Small intestine (tissue), 7 donors: ENCODE measurements around the gene MBTPS2. TPM values are rescaled to one million over a fixed set of nuclear protein-coding genes. Genes with fewer than 3 reads are reported as not detected.
A peak's percentile ranks its signal among the peaks of the same experiment; 100 is the strongest.

Source experiments
- DNase-seq, 2 donors: peaks; one replicate each; pipeline versions ENCODE4 v3.0.0 to v3.0.0-alpha.2; 2013
- FAIRE-seq: peaks from 2 replicates; lab custom pipeline; 2012; peaks lifted over from hg19 to GRCh38; lab: Jason Lieb, UNC
- H3K27ac ChIP-seq, 3 donors: one replicate each; pipeline ENCODE4 v1.5.1; 2013; ENCODE audit warnings: low read length in 2 of 3, mild to moderate bottlenecking in 2 of 3, control low read depth in 1 of 3, inconsistent platforms in 1 of 3, low read depth in 1 of 3, moderate library complexity in 1 of 3
- H3K27me3 ChIP-seq, 3 donors: one replicate each; pipeline ENCODE4 v1.6.1; 2013; ENCODE audit warnings: low read length in 3 of 3, inconsistent platforms in 1 of 3; ENCODE audit not compliant: control insufficient read depth in 3 of 3, insufficient read depth in 3 of 3
- H3K36me3 ChIP-seq, 3 donors: one replicate each; pipeline ENCODE4 v1.6.1; 2013; ENCODE audit warnings: low read length in 3 of 3, inconsistent platforms in 1 of 3, low read depth in 1 of 3, mild to moderate bottlenecking in 1 of 3, moderate library complexity in 1 of 3; ENCODE audit not compliant: control insufficient read depth in 3 of 3, insufficient read depth in 2 of 3
- H3K4me1 ChIP-seq, 3 donors: one replicate each; pipeline ENCODE4 v1.6.1; 2013; ENCODE audit warnings: low read length in 2 of 3, inconsistent platforms in 1 of 3, low read depth in 1 of 3, mild to moderate bottlenecking in 1 of 3, moderate library complexity in 1 of 3; ENCODE audit not compliant: control insufficient read depth in 3 of 3, insufficient read depth in 2 of 3
- H3K4me3 ChIP-seq, 3 donors: one replicate each; pipeline ENCODE4 v1.5.1; 2013; ENCODE audit warnings: low read length in 3 of 3, control low read depth in 1 of 3, inconsistent platforms in 1 of 3, low read depth in 1 of 3, mild to moderate bottlenecking in 1 of 3, moderate library complexity in 1 of 3
- H3K9me3 ChIP-seq, 2 donors: one replicate each; pipeline ENCODE4 v1.6.1; 2013; ENCODE audit warnings: low read depth in 1 of 2, low read length in 1 of 2; ENCODE audit not compliant: control insufficient read depth in 2 of 2, insufficient read depth in 1 of 2
- WGBS, 3 donors: extraction: QIAGEN DNeasy Blood & Tissue Kit; methylation state at CpG; one replicate each; pipeline ENCODE4 v1.1.7; 2013; 5-methylcytosine and 5-hydroxymethylcytosine counted together
- polyA plus RNA-seq, 4 donors: library from polyadenylated mRNA; stranded (reverse) in 3 of 4; unstranded in 1 of 4; fragments of 200-250 nt in 3 of 4; fragments of 120-200 nt in 1 of 4; gene quantifications; one replicate each; pipeline versions ENCODE4 v1.2.1 to v1.2.3, GENCODE V29; 2013
- donor health status: healthy with polysubstance abuse.
- donor health status: control.
- donor health status: control.
- donor health status: Bipolar disorder and iron deficiency.
- donor health status: healthy.

The MBTPS2 gene
- polyA plus RNA-seq, 4 donors: 0.54 to 21.5 (median 3.1) TPM

DNA sequence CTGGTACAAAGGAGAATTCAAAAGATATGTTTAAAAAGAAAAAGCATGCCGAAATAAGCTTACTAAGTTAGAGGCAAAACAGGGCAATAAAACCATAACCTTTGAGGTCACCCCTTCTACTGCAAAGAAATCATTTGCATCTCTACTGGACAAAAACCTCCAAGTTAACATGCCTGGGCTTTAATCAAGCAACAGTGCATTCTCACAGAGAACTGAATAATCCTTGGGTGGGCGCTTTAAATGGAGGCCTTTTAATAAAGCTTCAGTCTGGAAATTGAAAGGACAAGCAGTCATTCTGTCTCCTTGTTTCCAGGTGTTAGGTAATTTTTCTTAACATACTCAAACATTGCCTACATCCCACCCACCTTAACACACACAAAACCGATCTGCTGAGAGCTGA is 66.5 kb downstream of the MBTPS2 start:
- no peaks in the 10 kb centered on the region for H3K27me3 ChIP-seq
- 70 to 77% (median 76%) methylated on average over 3 of the region's 3 CpGs for WGBS, 3 donors
- no peak overlapping the region for H3K27ac ChIP-seq
- H3K9me3 ChIP-seq: no peaks in the 10 kb centered on the region
- H3K4me3 ChIP-seq: no peak overlapping the region
- no peaks in the 10 kb centered on the region for H3K4me1 ChIP-seq
- FAIRE-seq: no peak
- DNase-seq: no peak
- H3K36me3 ChIP-seq: no peaks in the 10 kb centered on the region

DNA sequence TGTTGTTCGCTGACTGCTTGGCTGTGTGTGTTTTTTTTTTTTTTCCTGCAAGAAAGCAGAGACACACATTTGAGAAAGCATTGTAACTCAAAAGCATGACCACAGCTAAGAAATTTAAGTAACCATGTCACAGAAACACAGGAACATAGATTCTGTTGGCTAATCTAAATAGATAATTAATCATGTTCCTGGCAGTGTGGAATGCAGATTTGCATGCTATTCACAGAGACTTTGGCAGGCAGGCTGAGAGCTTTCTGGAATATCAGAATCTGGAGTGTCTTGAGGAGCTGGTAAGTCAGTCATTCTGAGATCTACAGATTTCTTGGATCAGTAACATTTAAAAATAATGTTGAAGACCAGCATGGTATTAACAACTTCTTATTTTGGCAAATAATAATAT is 67.8 kb downstream of the MBTPS2 start:
- WGBS, 3 donors: 67 to 100% (median 69%) methylated on average over 1 of the region's 1 CpG
- no peaks in the 10 kb centered on the region for H3K27me3 ChIP-seq
- no peak for DNase-seq
- H3K36me3 ChIP-seq: no peaks in the 10 kb centered on the region
- no peak overlapping the region for H3K4me3 ChIP-seq
- H3K9me3 ChIP-seq: no peaks in the 10 kb centered on the region
- FAIRE-seq: no peak
- H3K4me1 ChIP-seq: no peaks in the 10 kb centered on the region
- no peak overlapping the region for H3K27ac ChIP-seq

GRCh38 chrX:21911481-21911880 is 72.1 kb downstream of the MBTPS2 start:
- no peak for FAIRE-seq
- Histone ChIP-seq H3K4me1 (no peaks in the 10 kb centered on the region), H3K27ac (no peak overlapping the region), H3K27me3 (no peaks in the 10 kb centered on the region), H3K36me3 (no peaks in the 10 kb centered on the region), H3K9me3 (no peaks in the 10 kb centered on the region), H3K4me3 (no peak overlapping the region)
- WGBS, 3 donors: 89 to 98% (median 96%) methylated on average over 4 of the region's 4 CpGs
- DNase-seq: no peak

DNA sequence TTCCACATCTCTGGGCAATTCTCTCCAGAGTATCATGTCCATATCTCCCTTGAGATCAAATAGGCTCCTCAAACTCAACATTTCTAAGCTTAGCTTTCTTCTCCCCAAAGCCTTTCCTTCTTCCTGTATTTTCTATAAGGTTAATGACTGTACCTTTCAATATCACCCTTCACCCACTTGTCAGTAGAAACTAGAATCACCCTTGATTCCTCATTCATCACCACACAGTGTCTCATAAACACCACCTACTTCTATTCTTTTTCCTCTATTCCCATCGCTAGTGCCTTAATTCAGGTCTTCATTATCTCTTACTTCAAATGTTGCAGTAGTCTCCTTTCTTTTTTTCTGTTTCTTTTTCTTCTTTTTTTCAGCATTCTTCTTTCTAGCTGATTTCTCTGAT is 72.8 kb downstream of the MBTPS2 start:
- H3K27me3 ChIP-seq: no peaks in the 10 kb centered on the region
- FAIRE-seq: no peak
- no peak for DNase-seq
- WGBS, 3 donors: 78 to 100% (median 94%) methylated on average over 1 of the region's 1 CpG
- H3K9me3 ChIP-seq: no peaks in the 10 kb centered on the region
- H3K36me3 ChIP-seq: no peaks in the 10 kb centered on the region
- H3K4me1 ChIP-seq: no peaks in the 10 kb centered on the region
- no peak overlapping the region for H3K27ac ChIP-seq
- H3K4me3 ChIP-seq: no peak overlapping the region

DNA sequence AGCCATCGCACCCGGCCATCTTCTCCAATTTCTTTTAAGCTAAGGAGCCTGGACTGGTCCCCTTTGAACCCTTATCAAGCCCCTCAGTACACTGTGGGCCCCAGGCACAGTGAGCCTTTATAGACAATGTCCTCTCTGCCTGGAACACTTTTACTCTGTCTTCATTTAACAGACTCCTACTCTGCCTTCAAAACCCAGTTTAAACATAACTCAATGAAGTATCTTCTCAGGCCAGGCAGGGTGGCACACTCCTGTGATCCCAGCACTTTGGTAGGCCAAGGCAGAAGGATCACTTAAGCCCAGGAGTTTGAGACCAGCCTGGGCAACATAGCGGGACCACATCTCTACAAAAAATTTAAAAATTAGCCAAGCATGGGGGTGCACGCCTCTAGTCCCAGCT is 73.6 kb downstream of the MBTPS2 start:
- Histone ChIP-seq H3K4me3 (no peak overlapping the region), H3K27me3 (no peaks in the 10 kb centered on the region), H3K36me3 (no peaks in the 10 kb centered on the region), H3K27ac (no peak overlapping the region), H3K4me1 (no peaks in the 10 kb centered on the region), H3K9me3 (no peaks in the 10 kb centered on the region)
- no peak for DNase-seq
- no peak for FAIRE-seq
- WGBS, 3 donors: 84 to 96% (median 94%) methylated on average over 4 of the region's 4 CpGs

- WGBS, 3 donors: 15 to 43% (median 28%) methylated on average over 3 of the region's 3 CpGs
- no peaks in the 10 kb centered on the region for H3K27me3 ChIP-seq
- DNase-seq: no peak
- H3K36me3 ChIP-seq: no peaks in the 10 kb centered on the region
- no peak overlapping the region for H3K4me3 ChIP-seq
- no peaks in the 10 kb centered on the region for H3K9me3 ChIP-seq
- FAIRE-seq: peak; percentile 5
- H3K4me1 ChIP-seq: no peaks in the 10 kb centered on the region
- no peak overlapping the region for H3K27ac ChIP-seq
Measured at GRCh38 chrX:21926116-21926515, 86.7 kb downstream of the MBTPS2 start.

- no peaks in the 10 kb centered on the region for H3K27me3 ChIP-seq
- DNase-seq (no peak), FAIRE-seq (peak; percentile 49)
- no peaks in the 10 kb centered on the region for H3K36me3 ChIP-seq
- H3K27ac ChIP-seq: no peak overlapping the region
- whole genome bisulfite sequencing, 3 donors: 49 to 55% (median 53%) methylated on average over 6 of the region's 6 CpGs
- no peak overlapping the region for H3K4me3 ChIP-seq
- H3K9me3 ChIP-seq: no peaks in the 10 kb centered on the region
- no peaks in the 10 kb centered on the region for H3K4me1 ChIP-seq
Measured at GRCh38 chrX:21926527-21927278, 87.3 kb downstream of the MBTPS2 start.

- no peak overlapping the region for H3K4me3 ChIP-seq
- H3K27ac ChIP-seq: no peak overlapping the region
- 76 to 80% (median 79%) methylated on average over 4 of the region's 4 CpGs for WGBS, 3 donors
- no peaks in the 10 kb centered on the region for H3K4me1 ChIP-seq
- H3K27me3 ChIP-seq: no peaks in the 10 kb centered on the region
- no peak for FAIRE-seq
- no peaks in the 10 kb centered on the region for H3K9me3 ChIP-seq
- DNase-seq: no peak
- no peaks in the 10 kb centered on the region for H3K36me3 ChIP-seq
Measured at GRCh38 chrX:21929209-21929608, 89.8 kb downstream of the MBTPS2 start.

GRCh38 chrX:21930986-21931385 is 91.6 kb downstream of the MBTPS2 start:
- Histone ChIP-seq H3K27me3 (no peaks in the 10 kb centered on the region), H3K27ac (no peak overlapping the region), H3K4me3 (no peak overlapping the region), H3K4me1 (no peaks in the 10 kb centered on the region), H3K9me3 (no peaks in the 10 kb centered on the region), H3K36me3 (no peaks in the 10 kb centered on the region)
- DNase-seq (no peak), FAIRE-seq (no peak)
- WGBS, 3 donors: 88 to 100% (median 96%) methylated on average over 1 of the region's 1 CpG
